ENCODE data around the gene MYO3A. TPM values are rescaled to one million over a fixed set of nuclear protein-coding genes. Genes with fewer than 3 reads are reported as not detected.

The MYO3A gene
- total RNA-seq, 1 donor from 2014 or later: 0.22 TPM

DNA sequence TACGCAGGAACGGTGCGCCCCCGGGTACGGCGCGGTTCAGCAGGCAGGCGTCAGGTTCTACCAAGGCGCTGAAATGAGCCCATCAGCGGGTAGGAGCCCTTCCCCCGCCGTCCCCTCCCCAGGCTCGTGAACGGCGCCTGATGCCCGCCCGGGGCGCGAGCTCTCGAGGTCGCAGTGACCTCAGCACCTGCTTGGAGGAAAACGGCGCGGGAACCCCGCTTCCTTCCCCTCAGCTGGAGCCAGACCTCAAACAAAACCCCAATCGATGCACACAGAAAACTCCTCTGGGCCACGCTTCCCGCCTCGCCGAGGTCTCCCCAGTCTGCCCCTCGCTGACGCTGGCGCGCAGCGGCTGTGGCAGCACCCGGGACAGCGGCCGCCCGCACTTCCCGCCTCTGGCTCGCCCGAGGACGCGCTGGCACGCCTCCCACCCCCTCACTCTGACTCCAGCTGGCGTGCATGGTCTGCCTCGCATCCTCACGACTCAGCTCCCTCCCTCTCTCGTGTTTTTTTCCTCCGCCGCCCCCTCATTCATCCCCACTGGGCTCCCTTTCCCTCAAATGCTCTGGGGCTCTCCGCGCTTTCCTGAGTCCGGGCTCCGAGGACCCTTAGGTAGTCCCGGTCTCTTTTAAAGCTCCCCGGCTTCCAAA, 282.0 kb downstream of the MYO3A start:
- Mint-ChIP-seq H3K27me3 (ENCODE audit: unreplicated experiment) (peaks cover 39% of the 10 kb centered on the region), H3K4me3 (ENCODE audit: unreplicated experiment) (peak overlapping the region; percentile 94), H3K9me3 (ENCODE audit: unreplicated experiment) (peaks cover 13% of the 10 kb centered on the region), H3K36me3 (ENCODE audit: unreplicated experiment) (peaks cover 6% of the 10 kb centered on the region), H3K4me1 (ENCODE audit: low read depth, unreplicated experiment) (peaks cover 14% of the 10 kb centered on the region), H3K27ac (ENCODE audit: unreplicated experiment) (no peak overlapping the region)
- peak; percentile 55 for DNase-seq
- no peak for TF ChIP-seq CTCF (IDR thresholded peaks at IDR 0.05; ENCODE audit: partially characterized antibody, unreplicated experiment)

- DNase-seq: peak; percentile 41
- Mint-ChIP-seq H3K27ac (ENCODE audit: unreplicated experiment) (no peak within 1 kb of the TSS), H3K4me3 (ENCODE audit: unreplicated experiment) (peak within 1 kb of the TSS; percentile 94), H3K36me3 (ENCODE audit: unreplicated experiment) (peaks cover 6% of the 10 kb centered on the region), H3K27me3 (ENCODE audit: unreplicated experiment) (peaks cover 37% of the 10 kb centered on the region), H3K9me3 (ENCODE audit: unreplicated experiment) (peaks cover 13% of the 10 kb centered on the region), H3K4me1 (ENCODE audit: low read depth, unreplicated experiment) (peaks cover 16% of the 10 kb centered on the region)
- TF ChIP-seq CTCF (IDR thresholded peaks at IDR 0.05; ENCODE audit: partially characterized antibody, unreplicated experiment): no peak
Observed at GRCh38 chr10:26216585-26217395, 282.8 kb downstream of the MYO3A start, which contains the start of gene GAD2. Gene GAD2, plus strand, starts transcription at chr10:26216774. Its CDS starts 36 bp downstream, at chr10:26216810.

- Mint-ChIP-seq H3K36me3 (ENCODE audit: unreplicated experiment) (peaks cover 6% of the 10 kb centered on the region), H3K9me3 (ENCODE audit: unreplicated experiment) (peaks cover 13% of the 10 kb centered on the region), H3K4me1 (ENCODE audit: low read depth, unreplicated experiment) (peaks cover 17% of the 10 kb centered on the region), H3K4me3 (ENCODE audit: unreplicated experiment) (peak overlapping the region; percentile 94), H3K27ac (ENCODE audit: unreplicated experiment) (no peak overlapping the region), H3K27me3 (ENCODE audit: unreplicated experiment) (peaks cover 35% of the 10 kb centered on the region)
- no peak for TF ChIP-seq CTCF (IDR thresholded peaks at IDR 0.05; ENCODE audit: partially characterized antibody, unreplicated experiment)
- peak; percentile 53 for DNase-seq
Observed at GRCh38 chr10:26217396-26218086, 283.5 kb downstream of the MYO3A start.

GRCh38 chr10:26219676-26220075, 285.6 kb downstream of the MYO3A start:
- Mint-ChIP-seq H3K4me1 (ENCODE audit: low read depth, unreplicated experiment) (peaks cover 12% of the 10 kb centered on the region), H3K9me3 (ENCODE audit: unreplicated experiment) (peaks cover 13% of the 10 kb centered on the region), H3K27ac (ENCODE audit: unreplicated experiment) (no peak overlapping the region), H3K4me3 (ENCODE audit: unreplicated experiment) (no peak overlapping the region), H3K27me3 (ENCODE audit: unreplicated experiment) (peaks cover 24% of the 10 kb centered on the region), H3K36me3 (ENCODE audit: unreplicated experiment) (peaks cover 6% of the 10 kb centered on the region)
- no peak for TF ChIP-seq CTCF (IDR thresholded peaks at IDR 0.05; ENCODE audit: partially characterized antibody, unreplicated experiment)
- no peak for DNase-seq
